ENCODE measurements around the gene HTR2C. TPM values are rescaled to one million over a fixed set of nuclear protein-coding genes. Genes with fewer than 3 reads are reported as not detected.
"Not testable (repeated sequence)": the region's sequence is repeated elsewhere in the genome, so short reads cannot be mapped to it uniquely, and the experiment has no call there.

HTR2C gene
- total RNA-seq, result not detected in 2 replicates

DNA sequence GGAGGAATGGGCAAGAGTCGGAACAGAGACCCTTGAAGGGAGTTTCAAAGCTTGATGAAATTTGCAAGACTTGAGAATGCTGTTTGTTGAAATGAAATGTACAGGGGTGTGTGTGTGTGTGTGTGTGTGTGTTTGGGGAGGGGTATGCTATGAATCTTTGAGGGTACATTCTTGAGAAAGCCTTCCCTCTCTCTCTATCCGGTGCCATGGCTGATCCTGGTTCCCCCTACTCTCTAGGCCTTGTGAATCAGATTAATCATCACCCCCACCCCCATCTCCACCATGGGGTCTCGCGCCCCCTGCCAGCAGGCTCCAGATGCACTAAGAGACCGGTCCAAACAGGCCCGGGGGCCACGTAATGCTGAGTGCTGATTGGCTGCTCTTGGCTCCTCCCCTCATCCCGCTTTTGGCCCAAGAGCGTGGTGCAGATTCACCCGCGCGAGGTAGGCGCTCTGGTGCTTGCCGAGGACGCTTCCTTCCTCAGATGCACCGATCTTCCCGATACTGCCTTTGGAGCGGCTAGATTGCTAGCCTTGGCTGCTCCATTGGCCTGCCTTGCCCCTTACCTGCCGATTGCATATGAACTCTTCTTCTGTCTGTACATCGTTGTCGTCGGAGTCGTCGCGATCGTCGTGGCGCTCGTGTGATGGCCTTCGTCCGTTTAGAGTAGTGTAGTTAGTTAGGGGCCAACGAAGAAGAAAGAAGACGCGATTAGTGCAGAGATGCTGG, at the start of gene HTR2C:
Gene HTR2C, plus strand, starts transcription at position 441 of the 729 bp plus-strand sequence. CDS start 142,851 bp downstream, outside the sequence.
- intact Hi-C loops (cut with micrococcal nuclease), result no loop called here

DNA sequence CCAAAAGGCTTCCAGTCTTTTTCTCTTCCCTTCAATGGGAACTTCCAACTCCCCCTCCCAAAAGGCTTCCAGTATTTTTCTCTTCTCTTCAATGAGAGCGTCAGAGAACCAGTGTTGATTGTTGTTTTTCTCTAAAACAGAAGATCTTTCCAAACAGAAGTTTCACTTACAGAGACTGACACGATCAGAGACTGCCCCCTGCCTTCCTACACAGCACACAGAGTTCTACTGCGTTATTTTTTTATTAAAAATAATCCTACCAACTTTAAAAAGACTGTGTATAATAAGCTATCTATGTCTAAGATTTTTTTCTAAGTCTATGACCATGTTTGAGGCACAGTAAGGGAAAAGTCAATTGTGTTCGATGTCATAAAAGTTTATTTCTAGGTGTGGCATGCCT, 3.5 kb upstream of the HTR2C start:
- intact Hi-C loops (cut with micrococcal nuclease), result no loop called here

- intact Hi-C loops (cut with micrococcal nuclease), result no loop called here
Observed at GRCh38 chrX:114581528-114582263, 2.2 kb upstream of the HTR2C start.

GRCh38 chrX:114582264-114582632, 1.6 kb upstream of the HTR2C start:
- intact Hi-C loops (cut with micrococcal nuclease), result no loop called here

DNA sequence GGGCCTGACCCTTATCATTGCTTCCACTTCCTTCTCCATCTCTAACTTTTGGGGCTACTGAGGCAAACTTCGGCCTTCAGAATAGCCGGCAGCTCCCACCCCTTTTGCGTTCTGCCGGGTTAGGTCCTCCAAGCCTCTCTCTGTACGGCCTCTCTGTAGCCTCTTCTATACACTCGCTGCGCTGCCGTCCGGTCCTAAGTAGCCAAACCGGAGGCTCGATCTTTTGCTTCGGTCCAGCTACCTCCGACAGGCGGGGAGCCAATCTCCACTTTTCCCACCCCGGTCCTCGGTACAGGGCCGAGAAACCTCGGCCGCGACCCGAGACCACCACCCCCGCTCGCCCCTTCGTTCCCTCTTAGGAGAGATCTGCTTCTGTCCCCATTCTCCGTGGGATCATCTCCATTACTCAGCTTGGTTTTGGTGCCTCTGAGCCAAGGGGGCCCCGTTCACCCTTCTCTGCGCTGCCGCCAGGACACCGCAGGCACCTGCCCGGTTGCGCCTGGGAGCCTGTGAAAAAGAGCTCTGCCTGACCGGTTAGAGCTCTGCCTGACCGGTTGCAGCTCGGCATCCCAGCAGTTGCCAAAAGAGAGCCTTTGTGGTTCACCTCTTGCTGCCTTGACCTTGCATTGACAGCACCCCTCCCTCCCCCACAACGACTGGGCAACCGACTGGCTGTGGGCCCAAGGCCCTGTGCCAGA, 1.0 kb upstream of the HTR2C start:
- intact Hi-C loops (cut with micrococcal nuclease), result no loop called here

- intact Hi-C loops (cut with micrococcal nuclease), result no loop called here
Observed at GRCh38 chrX:114584375-114584943, 573 bp downstream of the HTR2C start.

DNA sequence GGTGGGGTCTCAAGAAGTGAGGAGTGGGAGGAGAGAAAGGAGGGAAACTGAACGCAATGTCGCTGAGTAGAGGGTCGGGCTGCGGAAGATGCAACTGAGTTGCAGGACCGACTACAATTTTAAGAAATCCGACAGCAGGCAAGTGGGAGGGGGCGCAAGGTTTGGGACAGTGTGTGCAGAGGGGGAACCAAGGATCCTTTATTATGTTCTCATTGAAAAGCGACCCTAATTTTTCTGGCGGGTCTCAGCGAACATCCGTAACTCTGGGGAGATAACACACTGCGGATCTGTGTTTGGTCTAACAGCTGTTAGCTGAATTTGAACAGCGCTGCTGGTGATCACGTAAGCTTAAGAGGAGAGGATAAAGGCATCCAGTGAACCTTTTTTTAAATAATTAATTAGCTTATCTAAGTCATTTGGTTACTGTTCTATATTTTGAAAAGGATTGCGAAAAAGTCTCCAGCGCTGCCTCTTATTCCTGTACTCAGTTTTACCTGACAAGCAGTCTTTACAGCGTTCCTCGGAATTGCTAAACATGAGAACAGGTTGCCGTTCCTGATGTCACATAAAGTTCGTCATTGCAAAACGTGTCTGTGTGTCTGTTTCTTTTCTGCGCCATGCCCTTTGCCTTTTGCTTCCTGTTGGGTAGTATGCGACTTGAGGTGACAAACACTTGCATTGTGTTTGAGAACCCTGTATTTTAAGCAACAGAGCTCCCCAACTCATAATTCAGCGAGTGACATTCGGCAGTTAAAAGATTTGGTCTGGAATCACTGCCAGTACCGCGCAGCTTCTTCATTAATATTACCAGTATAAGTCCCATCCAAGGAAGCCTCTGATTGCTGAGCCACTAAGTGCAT, 1.3 kb downstream of the HTR2C start:
- intact Hi-C loops (cut with micrococcal nuclease), result no loop called here

DNA sequence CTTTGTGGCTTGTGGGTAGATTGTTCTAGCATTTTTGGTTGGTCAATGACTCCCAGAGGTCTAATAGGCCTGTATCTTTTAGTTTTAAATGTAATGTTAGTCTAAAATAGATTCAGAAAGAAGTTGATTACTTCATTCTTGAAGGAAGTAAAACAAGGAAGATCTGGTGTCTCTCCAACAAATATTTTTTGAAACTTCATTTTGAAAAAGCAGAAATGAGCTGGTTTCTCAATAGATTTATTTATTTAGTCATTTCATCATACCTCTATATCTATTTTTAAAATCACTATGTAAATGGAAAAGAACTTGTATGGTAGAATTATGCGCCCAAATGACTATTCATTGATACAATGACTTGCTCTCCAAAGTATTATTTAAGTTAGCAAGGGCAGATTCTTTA, 7.2 kb downstream of the HTR2C start:
- intact Hi-C loops (cut with micrococcal nuclease), result no loop called here

GRCh38 chrX:114599305-114599704, 15.4 kb downstream of the HTR2C start:
- intact Hi-C loops (cut with micrococcal nuclease), result no loop called here

- intact Hi-C loops (cut with micrococcal nuclease), result no loop called here
Observed at GRCh38 chrX:114599911-114600310, 16.0 kb downstream of the HTR2C start.

DNA sequence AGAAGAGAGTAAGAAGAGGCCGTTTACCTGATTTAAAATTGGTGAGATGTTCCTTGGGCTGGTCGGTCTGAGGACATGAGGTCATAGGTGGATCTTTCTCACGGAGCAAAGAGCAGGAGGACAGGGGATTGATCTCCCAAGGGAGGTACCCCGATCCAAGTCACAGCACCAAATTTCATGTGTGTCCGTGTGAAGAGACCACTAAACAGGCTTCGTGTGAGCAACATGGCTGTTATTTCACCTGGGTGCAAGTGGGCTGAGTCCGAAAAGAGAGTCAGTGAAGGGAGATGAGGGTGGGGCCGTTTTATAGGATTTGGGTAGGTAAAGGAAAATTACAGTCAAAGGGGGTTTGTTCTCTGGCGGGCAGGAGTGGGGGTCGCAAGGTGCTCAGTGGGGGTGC, 22.7 kb downstream of the HTR2C start:
- intact Hi-C loops (cut with micrococcal nuclease), result not testable (repeated sequence)

DNA sequence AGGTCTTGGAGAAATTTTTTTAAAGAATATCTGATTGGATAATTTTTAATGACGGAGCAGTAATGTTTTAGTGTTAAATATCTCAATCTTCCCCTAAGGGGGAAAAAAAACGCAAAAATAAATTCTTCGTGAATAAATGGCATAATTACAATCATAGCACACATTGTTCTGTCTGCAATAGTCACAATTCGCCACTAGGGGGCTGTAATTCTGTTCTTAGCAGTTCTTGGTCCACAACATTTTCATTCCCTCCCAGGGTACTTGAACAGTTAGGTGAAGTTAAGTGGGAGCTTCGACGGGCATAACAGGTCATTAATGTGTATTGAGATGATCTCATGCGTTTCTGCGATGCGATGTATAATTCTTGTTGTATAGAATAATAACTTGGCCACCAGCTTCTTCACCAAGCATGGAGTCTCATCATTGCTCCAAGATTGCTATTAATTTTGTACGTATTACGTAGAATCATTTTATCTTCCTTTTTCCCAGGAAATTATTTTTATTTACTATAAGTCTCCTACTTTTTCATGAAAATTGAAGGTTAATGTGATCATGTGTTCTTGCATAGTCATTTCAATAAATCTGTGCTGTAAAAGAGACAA, 27.2 kb downstream of the HTR2C start:
- intact Hi-C loops (cut with micrococcal nuclease), result loop anchor here (2.0 kb wide), 1 partner anchor 536 kb away; no protein-coding TSS in a partner anchor

GRCh38 chrX:114615765-114616164, 31.9 kb downstream of the HTR2C start:
- intact Hi-C loops (cut with micrococcal nuclease), result no loop called here

DNA sequence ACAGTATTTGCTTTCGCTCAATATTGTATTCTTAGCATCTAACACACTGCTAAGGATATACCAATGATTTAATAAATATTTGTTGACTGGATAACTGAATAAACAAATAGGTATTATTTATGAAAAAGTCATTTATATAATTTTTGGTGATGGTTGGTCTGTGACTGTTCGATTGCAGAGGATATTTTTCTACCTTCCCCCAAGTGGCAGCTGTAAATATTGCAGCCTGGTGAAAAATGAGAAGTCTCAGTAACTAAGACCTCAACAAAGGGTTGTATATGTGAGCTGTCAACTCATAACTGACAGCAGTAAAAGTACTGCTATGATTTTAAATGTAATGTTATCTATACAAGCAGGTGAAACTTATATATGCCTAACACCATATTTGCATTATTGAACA, 36.0 kb downstream of the HTR2C start:
- intact Hi-C loops (cut with micrococcal nuclease), result no loop called here

DNA sequence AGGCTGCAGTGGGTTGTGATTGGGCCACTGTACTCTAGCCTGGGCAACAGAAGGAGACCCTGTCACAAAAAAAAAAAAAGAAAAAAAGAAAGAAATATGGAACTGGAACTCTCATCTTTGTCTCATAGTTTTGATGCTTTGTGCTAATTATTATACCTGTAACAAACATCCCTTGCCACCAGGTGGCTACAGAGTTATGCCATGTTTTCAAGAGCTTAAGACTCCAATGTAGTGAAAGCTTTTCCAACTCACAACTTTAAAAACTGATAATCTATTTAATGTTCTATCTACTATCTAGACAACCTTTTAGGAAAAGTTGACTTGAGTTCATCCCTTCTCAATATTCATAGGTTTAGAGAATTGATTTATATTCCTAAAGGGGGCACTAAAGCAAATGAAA, 42.4 kb downstream of the HTR2C start:
- intact Hi-C loops (cut with micrococcal nuclease), result no loop called here

- intact Hi-C loops (cut with micrococcal nuclease), result no loop called here
Observed at GRCh38 chrX:114635986-114636385, 52.1 kb downstream of the HTR2C start.

DNA sequence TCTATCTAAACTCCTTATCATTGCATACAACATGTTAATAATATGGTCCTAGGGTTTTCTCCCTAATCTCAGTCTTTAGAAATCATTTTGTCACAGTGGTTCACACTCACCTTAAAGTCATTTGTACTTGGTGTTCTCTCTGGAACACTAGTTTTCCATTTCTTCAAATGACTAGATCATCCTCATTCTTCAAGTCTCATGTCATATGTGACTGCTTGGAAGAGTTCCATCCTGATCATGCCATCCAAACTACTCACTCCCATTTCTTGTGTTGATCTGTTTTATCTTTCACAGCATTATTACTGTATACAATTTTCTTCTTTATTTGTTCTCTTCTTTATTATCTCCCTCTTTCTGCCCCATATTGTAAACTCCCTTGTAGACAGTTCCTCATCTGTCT, 66.5 kb downstream of the HTR2C start:
- intact Hi-C loops (cut with micrococcal nuclease), result no loop called here

GRCh38 chrX:114675365-114675764, 91.5 kb downstream of the HTR2C start:
- intact Hi-C loops (cut with micrococcal nuclease), result no loop called here

GRCh38 chrX:114700533-114700932, 116.6 kb downstream of the HTR2C start:
- intact Hi-C loops (cut with micrococcal nuclease), result not testable (repeated sequence)

DNA sequence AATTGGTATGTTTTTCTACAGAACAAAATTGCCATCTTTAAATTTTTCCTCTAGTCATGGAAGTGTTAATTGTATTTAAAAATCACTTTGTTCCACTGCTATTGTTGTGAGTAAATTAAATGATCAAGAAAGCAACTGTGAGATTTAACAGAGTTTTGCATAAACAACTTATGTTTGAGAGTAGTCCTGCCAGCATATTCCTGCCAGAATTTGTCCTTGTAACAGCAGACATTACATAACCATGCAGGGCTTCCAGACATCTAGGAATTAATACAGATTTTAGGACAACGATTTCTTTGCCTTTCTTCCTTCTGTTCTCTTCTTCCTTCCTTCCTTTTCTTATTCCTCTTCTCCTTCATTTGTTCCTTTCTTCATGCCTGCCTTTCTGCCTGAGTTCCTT, 125.5 kb downstream of the HTR2C start:
- intact Hi-C loops (cut with micrococcal nuclease), result no loop called here

GRCh38 chrX:114710571-114710970, 126.7 kb downstream of the HTR2C start:
- intact Hi-C loops (cut with micrococcal nuclease), result no loop called here
